ENCODE results near the gene PARVG.

PARVG gene

GRCh38 chr22:44247923-44248892, 67.5 kb downstream of the PARVG start:
- no peak for DNase-seq

GRCh38 chr22:44248926-44249325, 68.2 kb downstream of the PARVG start:
- no peak for DNase-seq

GRCh38 chr22:44249376-44250147, 68.8 kb downstream of the PARVG start:
- DNase-seq = no peak

GRCh38 chr22:44254811-44255210, 74.1 kb downstream of the PARVG start:
- no peak for DNase-seq

GRCh38 chr22:44256085-44256484, 75.4 kb downstream of the PARVG start:
- no peak for DNase-seq

GRCh38 chr22:44256556-44257485, 76.1 kb downstream of the PARVG start:
- DNase-seq = no peak

All from fibroblast of skin of right biceps (primary cell).